SU-DHL-6 (cell line): ENCODE results near the gene ZNF362.

Experiments
- H2AFZ ChIP-seq: fragments of 200-600 bp; sonication (generic); 2 replicates; pipeline ENCODE4 v1.6.1; 2014; ENCODE audit warnings: low read depth, mild to moderate bottlenecking, moderate library complexity, mixed read lengths, antibody characterized with exemption, low read length; ENCODE audit not compliant: severe bottlenecking
- H3F3A ChIP-seq: fragments of 200-600 bp; shearing (Covaris generic); 2 replicates; pipeline ENCODE4 v1.6.0; 2016; ENCODE audit warnings: antibody characterized with exemption, mild to moderate bottlenecking; ENCODE audit not compliant: insufficient read depth
- H3K27ac ChIP-seq: fragments of 200-600 bp; sonication (generic); 2 replicates; pipeline ENCODE4 v1.5.1; 2016; ENCODE audit warnings: low read depth, mild to moderate bottlenecking, low read length, moderate library complexity, mixed read lengths
- H3K27me3 ChIP-seq: fragments of 200-600 bp; sonication (generic), shearing (Covaris generic); 2 replicates; pipeline ENCODE4 v1.6.0; 2014; ENCODE audit warnings: mild to moderate bottlenecking, low read length
- H3K36me3 ChIP-seq: fragments of 200-600 bp; sonication (generic); 2 replicates; pipeline ENCODE4 v1.6.1; 2014; ENCODE audit warnings: mild to moderate bottlenecking, low read length, mixed read lengths
- H3K4me2 ChIP-seq: fragments of 300-600, 200-600 bp; shearing (Covaris generic), sonication (generic); 2 replicates; pipeline ENCODE4 v1.6.0; 2014; ENCODE audit warnings: low read length, low read depth, mild to moderate bottlenecking; ENCODE audit not compliant: poor library complexity, severe bottlenecking
- H3K4me3 ChIP-seq: fragments of 200-600 bp; sonication (generic); 2 replicates; pipeline ENCODE4 v1.5.1; 2014; ENCODE audit warnings: antibody characterized with exemption, low read length, mild to moderate bottlenecking, mixed read lengths; ENCODE audit not compliant: insufficient read depth, poor library complexity, severe bottlenecking
- H3K79me2 ChIP-seq: fragments of 200-600 bp; sonication (generic); 2 replicates; pipeline ENCODE4 v1.6.1; 2014; ENCODE audit warnings: mild to moderate bottlenecking, low read length, moderate library complexity; ENCODE audit not compliant: insufficient read depth
- H3K9ac ChIP-seq: fragments of 200-600 bp; sonication (generic); 2 replicates; pipeline ENCODE4 v1.7.0; 2014; ENCODE audit warnings: mild to moderate bottlenecking, low read length
- H3K9me2 ChIP-seq: fragments of 200-600 bp; sonication (generic); replicated peaks from 2 replicates; pipeline ENCODE4 v1.6.1; 2014; ENCODE audit warnings: low read length; ENCODE audit not compliant: insufficient read depth
- H3K9me3 ChIP-seq: fragments of 200-600 bp; sonication (generic); 2 replicates; pipeline ENCODE4 v1.6.1; 2014; ENCODE audit warnings: low read length, mixed read lengths; ENCODE audit not compliant: insufficient read depth
- H4K20me1 ChIP-seq: fragments of 200-600 bp; sonication (generic); 2 replicates; pipeline ENCODE4 v1.6.1; 2014; ENCODE audit warnings: low read depth, mild to moderate bottlenecking, antibody characterized with exemption, low read length, moderate library complexity, mixed read lengths
- EZH2phosphoT487 ChIP-seq: fragments of 200-600 bp; sonication (generic), shearing (Covaris generic); conservative IDR thresholded peaks from 2 replicates; pipeline ENCODE4 v1.6.1; 2018; ENCODE audit warnings: mild to moderate bottlenecking, antibody characterized with exemption, low read length, moderate library complexity, mixed read lengths
- TF ChIP-seq, protein P1 (sequence below): fragments of 200-600 bp; sonication (generic); IDR thresholded peaks from one replicate; pipeline ENCODE4 v1.5.1; 2017; ENCODE audit warnings: antibody characterized with exemption, mild to moderate bottlenecking, low read length, moderate library complexity; ENCODE audit not compliant: insufficient read depth, poor library complexity, severe bottlenecking

The ZNF362 gene

DNA sequence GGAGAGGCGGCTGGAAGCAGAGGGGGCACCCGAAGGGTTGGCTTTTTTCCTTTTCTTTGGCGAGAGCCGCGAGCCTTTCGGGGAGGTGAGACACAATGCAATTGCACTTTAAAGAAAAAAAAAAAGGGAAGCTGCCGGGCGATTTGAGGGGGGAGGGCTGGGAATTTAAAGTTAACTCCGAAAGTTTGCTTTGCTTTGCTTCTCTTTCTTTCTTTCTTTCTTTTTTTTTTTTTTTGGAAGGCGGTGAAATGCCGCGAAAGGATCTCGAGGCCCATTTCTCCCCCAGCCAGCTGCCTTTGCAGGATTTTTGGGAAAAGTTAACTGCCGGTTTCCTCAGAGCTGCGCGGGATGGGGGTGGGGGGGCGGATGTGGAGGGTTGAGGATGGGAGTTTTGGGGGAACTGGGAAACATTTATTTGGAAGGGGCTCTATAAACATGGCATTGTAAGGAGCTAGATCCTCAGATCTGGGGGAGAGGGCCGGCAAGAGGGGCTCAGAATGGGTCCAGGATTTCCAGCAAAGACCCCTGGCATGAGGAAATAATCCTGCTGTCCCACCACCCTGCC is 997 bp downstream of the ZNF362 start:
- Histone ChIP-seq H3K36me3 (no peaks in the 10 kb centered on the region), H3K79me2 (no peaks in the 10 kb centered on the region), H4K20me1 (no peaks in the 10 kb centered on the region), H3K27ac (no peak overlapping the region), H2AFZ (peak overlapping the region; percentile 59), H3K9me3 (no peaks in the 10 kb centered on the region), H3K27me3 (no peaks in the 10 kb centered on the region), H3K9ac (peak overlapping the region; percentile 37), H3K9me2 (no peaks in the 10 kb centered on the region), H3K4me3 (peak overlapping the region; percentile 47), H3K4me2 (peak overlapping the region; percentile 58), H3F3A (no peaks in the 10 kb centered on the region)
- TF ChIP-seq, protein P1, sequence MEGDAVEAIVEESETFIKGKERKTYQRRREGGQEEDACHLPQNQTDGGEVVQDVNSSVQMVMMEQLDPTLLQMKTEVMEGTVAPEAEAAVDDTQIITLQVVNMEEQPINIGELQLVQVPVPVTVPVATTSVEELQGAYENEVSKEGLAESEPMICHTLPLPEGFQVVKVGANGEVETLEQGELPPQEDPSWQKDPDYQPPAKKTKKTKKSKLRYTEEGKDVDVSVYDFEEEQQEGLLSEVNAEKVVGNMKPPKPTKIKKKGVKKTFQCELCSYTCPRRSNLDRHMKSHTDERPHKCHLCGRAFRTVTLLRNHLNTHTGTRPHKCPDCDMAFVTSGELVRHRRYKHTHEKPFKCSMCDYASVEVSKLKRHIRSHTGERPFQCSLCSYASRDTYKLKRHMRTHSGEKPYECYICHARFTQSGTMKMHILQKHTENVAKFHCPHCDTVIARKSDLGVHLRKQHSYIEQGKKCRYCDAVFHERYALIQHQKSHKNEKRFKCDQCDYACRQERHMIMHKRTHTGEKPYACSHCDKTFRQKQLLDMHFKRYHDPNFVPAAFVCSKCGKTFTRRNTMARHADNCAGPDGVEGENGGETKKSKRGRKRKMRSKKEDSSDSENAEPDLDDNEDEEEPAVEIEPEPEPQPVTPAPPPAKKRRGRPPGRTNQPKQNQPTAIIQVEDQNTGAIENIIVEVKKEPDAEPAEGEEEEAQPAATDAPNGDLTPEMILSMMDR: no peak
- no peak for TF ChIP-seq EZH2phosphoT487

DNA sequence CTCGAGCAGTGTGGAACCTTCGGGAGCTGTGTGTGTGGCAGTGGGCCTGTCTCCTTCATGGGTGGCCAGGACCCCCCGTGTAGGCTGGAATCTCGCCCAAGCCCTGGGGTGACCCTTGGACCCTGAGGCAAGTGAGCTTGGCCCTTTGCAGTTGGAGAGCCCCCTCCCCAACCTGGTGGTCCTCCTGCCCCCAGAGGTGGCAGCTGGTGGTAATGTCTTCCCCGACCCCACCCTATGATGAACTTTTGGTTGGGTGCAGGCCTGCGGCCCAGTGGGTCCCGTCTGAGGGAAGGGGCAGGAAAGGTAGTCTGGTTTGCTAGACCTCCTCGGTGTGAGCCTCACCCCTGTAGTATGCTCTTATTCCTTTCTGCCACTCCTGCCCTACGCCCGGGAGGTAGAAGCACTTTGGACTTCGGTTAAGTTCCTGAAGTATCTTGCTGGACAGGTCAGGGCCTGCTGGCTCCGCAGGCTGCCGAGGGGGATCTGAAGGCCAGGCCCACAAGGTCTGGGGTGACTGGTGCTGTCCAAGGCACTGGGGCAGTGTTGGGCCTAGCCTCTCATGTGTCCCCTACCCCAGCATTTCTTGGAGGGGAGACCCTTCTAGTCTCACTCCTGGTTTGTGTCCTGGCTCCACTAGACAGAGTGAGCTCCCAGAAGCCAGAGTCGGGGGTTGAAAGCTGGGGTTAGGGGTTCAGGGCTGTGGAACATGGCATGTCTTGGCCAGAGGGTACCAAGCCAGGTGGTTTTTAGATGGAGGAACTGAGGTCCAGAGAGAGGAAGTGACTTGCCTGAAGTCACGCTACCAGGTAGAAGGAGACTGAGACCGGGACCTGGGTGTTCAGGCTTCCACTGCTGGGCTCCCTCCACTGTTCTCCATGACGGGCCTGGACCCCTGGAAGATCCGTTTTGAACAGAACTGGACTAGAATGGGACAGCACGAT is 1.8 kb downstream of the ZNF362 start:
- H3K4me3 ChIP-seq: no peak overlapping the region
- H3K9ac ChIP-seq: no peak overlapping the region
- H4K20me1 ChIP-seq: no peaks in the 10 kb centered on the region
- H3K36me3 ChIP-seq: no peaks in the 10 kb centered on the region
- H3K9me3 ChIP-seq: no peaks in the 10 kb centered on the region
- no peaks in the 10 kb centered on the region for H3K79me2 ChIP-seq
- H3K27me3 ChIP-seq: no peaks in the 10 kb centered on the region
- H3F3A ChIP-seq: no peaks in the 10 kb centered on the region
- no peak overlapping the region for H3K27ac ChIP-seq
- H3K4me2 ChIP-seq: no peak overlapping the region
- TF ChIP-seq, protein P1: no peak
- H3K9me2 ChIP-seq: no peaks in the 10 kb centered on the region
- no peak overlapping the region for H2AFZ ChIP-seq

DNA sequence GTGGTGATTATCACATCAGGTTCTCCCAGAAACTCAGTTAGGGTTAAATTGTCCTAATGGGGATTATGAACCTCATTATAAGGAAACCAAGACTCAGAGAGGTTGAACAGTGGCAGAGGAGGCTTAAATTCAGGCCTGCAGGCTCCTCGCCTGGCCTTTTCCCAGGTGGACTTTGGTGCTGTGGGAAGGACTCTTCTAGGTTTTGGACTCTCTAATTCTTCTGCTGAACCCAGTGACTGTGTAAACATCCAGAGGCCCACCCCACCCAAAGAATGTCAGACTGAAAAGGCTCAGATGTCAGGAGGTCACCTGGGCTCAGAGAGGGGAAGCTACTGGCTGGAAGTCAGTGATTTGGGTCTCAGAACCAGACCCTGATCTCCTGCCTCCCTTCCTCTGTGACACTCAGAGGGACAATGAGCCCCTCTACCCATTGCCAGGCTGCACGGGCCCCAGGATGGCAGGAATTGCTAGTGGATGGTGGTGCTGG is 2.5 kb downstream of the ZNF362 start:
- Histone ChIP-seq H3K9me2 (no peaks in the 10 kb centered on the region), H3K79me2 (no peaks in the 10 kb centered on the region), H2AFZ (no peak overlapping the region), H3K27ac (no peak overlapping the region), H3K27me3 (no peaks in the 10 kb centered on the region), H4K20me1 (no peaks in the 10 kb centered on the region), H3K36me3 (no peaks in the 10 kb centered on the region), H3K9me3 (no peaks in the 10 kb centered on the region), H3F3A (no peaks in the 10 kb centered on the region), H3K4me2 (no peak overlapping the region), H3K4me3 (no peak overlapping the region), H3K9ac (no peak overlapping the region)
- no peak for TF ChIP-seq EZH2phosphoT487
- TF ChIP-seq, protein P1: no peak
